ENCODE results near the gene SLC43A2.

SLC43A2 gene

GRCh38 chr17:1553354-1554266 is 75.0 kb downstream of the SLC43A2 start:
- no peak for DNase-seq (ENCODE audit: low spot score in 2 of 2)
- no peak overlapping the region for H3K4me3 ChIP-seq
- peaks cover 28% of the 10 kb centered on the region for H3K36me3 ChIP-seq (replicated peaks)
- in situ Hi-C loops (cut with MboI; ENCODE audit: low sequenced_read_pairs), result no loop called here
- H3K4me1 ChIP-seq, result no peaks in the 10 kb centered on the region
- no peaks in the 10 kb centered on the region for H3K9me3 ChIP-seq
- H3K27me3 ChIP-seq (ENCODE audit: low read depth), result no peaks in the 10 kb centered on the region

- H3K4me1 ChIP-seq, result no peaks in the 10 kb centered on the region
- in situ Hi-C loops (cut with MboI; ENCODE audit: low sequenced_read_pairs), result no loop called here
- peaks cover 35% of the 10 kb centered on the region for H3K36me3 ChIP-seq (replicated peaks)
- H3K4me3 ChIP-seq, result no peak overlapping the region
- H3K27me3 ChIP-seq (ENCODE audit: low read depth), result no peaks in the 10 kb centered on the region
- no peak for DNase-seq (ENCODE audit: low spot score in 2 of 2)
- no peaks in the 10 kb centered on the region for H3K9me3 ChIP-seq
These were observed 75.7 kb downstream of the SLC43A2 start for GRCh38 chr17:1552932-1553331.

GRCh38 chr17:1551741-1552140 is 76.9 kb downstream of the SLC43A2 start:
- Histone ChIP-seq H3K27me3 (ENCODE audit: low read depth) (no peaks in the 10 kb centered on the region), H3K4me1 (no peaks in the 10 kb centered on the region), H3K36me3 (replicated peaks) (peaks cover 36% of the 10 kb centered on the region), H3K4me3 (no peak overlapping the region), H3K9me3 (no peaks in the 10 kb centered on the region)
- no peak for DNase-seq (ENCODE audit: low spot score in 2 of 2)
- in situ Hi-C loops (cut with MboI; ENCODE audit: low sequenced_read_pairs), result no loop called here

GRCh38 chr17:1548032-1548431 is 80.6 kb downstream of the SLC43A2 start:
- no peak for DNase-seq (ENCODE audit: low spot score in 2 of 2)
- H3K4me1 ChIP-seq, result no peaks in the 10 kb centered on the region
- no peaks in the 10 kb centered on the region for H3K9me3 ChIP-seq
- H3K27me3 ChIP-seq (ENCODE audit: low read depth), result no peaks in the 10 kb centered on the region
- in situ Hi-C loops (cut with MboI; ENCODE audit: low sequenced_read_pairs), result no loop called here
- peaks cover 31% of the 10 kb centered on the region for H3K36me3 ChIP-seq (replicated peaks)
- no peak overlapping the region for H3K4me3 ChIP-seq

- in situ Hi-C loops (cut with MboI; ENCODE audit: low sequenced_read_pairs), result no loop called here
- Histone ChIP-seq H3K36me3 (replicated peaks) (peaks cover 35% of the 10 kb centered on the region), H3K9me3 (no peaks in the 10 kb centered on the region), H3K4me3 (no peak overlapping the region), H3K27me3 (ENCODE audit: low read depth) (no peaks in the 10 kb centered on the region), H3K4me1 (no peaks in the 10 kb centered on the region)
- no peak for DNase-seq (ENCODE audit: low spot score in 2 of 2)
These were observed 82.2 kb downstream of the SLC43A2 start for GRCh38 chr17:1546292-1546922.

GRCh38 chr17:1545618-1546017 is 83.0 kb downstream of the SLC43A2 start:
- DNase-seq (ENCODE audit: low spot score in 2 of 2), result no peak
- no peaks in the 10 kb centered on the region for H3K27me3 ChIP-seq (ENCODE audit: low read depth)
- in situ Hi-C loops (cut with MboI; ENCODE audit: low sequenced_read_pairs), result no loop called here
- no peaks in the 10 kb centered on the region for H3K9me3 ChIP-seq
- no peak overlapping the region for H3K4me3 ChIP-seq
- H3K4me1 ChIP-seq, result no peaks in the 10 kb centered on the region
- H3K36me3 ChIP-seq (replicated peaks), result peaks cover 42% of the 10 kb centered on the region

- DNase-seq (ENCODE audit: low spot score in 2 of 2), result no peak
- in situ Hi-C loops (cut with MboI; ENCODE audit: low sequenced_read_pairs), result no loop called here
- peaks cover 44% of the 10 kb centered on the region for H3K36me3 ChIP-seq (replicated peaks)
These were observed 86.3 kb downstream of the SLC43A2 start for GRCh38 chr17:1542316-1542715.

GRCh38 chr17:1541367-1541904 is 87.2 kb downstream of the SLC43A2 start:
- H3K9me3 ChIP-seq, result no peaks in the 10 kb centered on the region
- no peaks in the 10 kb centered on the region for H3K27me3 ChIP-seq (ENCODE audit: low read depth)
- H3K36me3 ChIP-seq (replicated peaks), result peaks cover 44% of the 10 kb centered on the region
- H3K4me3 ChIP-seq, result no peak overlapping the region
- no peak for DNase-seq (ENCODE audit: low spot score in 2 of 2)
- in situ Hi-C loops (cut with MboI; ENCODE audit: low sequenced_read_pairs), result no loop called here
- H3K4me1 ChIP-seq, result no peaks in the 10 kb centered on the region

More at GRCh38 chr17:1542316-1542715, 86.3 kb downstream of the SLC43A2 start:
- H3K4me1 ChIP-seq, result no peaks in the 10 kb centered on the region
- H3K9me3 ChIP-seq, result no peaks in the 10 kb centered on the region
- H3K4me3 ChIP-seq, result no peak overlapping the region
- no peaks in the 10 kb centered on the region for H3K27me3 ChIP-seq (ENCODE audit: low read depth)

GRCh38 chr17:1539811-1540210 is 88.8 kb downstream of the SLC43A2 start:
- H3K9me3 ChIP-seq, result no peaks in the 10 kb centered on the region
- H3K36me3 ChIP-seq (replicated peaks), result peaks cover 51% of the 10 kb centered on the region
- in situ Hi-C loops (cut with MboI; ENCODE audit: low sequenced_read_pairs), result no loop called here
- no peaks in the 10 kb centered on the region for H3K27me3 ChIP-seq (ENCODE audit: low read depth)
- no peaks in the 10 kb centered on the region for H3K4me1 ChIP-seq
- no peak overlapping the region for H3K4me3 ChIP-seq
- DNase-seq (ENCODE audit: low spot score in 2 of 2), result no peak

GRCh38 chr17:1535737-1536136 is 92.9 kb downstream of the SLC43A2 start:
- Histone ChIP-seq H3K9me3 (no peaks in the 10 kb centered on the region), H3K4me3 (no peak overlapping the region), H3K27me3 (ENCODE audit: low read depth) (no peaks in the 10 kb centered on the region), H3K4me1 (no peaks in the 10 kb centered on the region), H3K36me3 (replicated peaks) (peaks cover 52% of the 10 kb centered on the region)
- in situ Hi-C loops (cut with MboI; ENCODE audit: low sequenced_read_pairs), result no loop called here
- no peak for DNase-seq (ENCODE audit: low spot score in 2 of 2)

GRCh38 chr17:1533661-1534325 is 94.8 kb downstream of the SLC43A2 start:
- Histone ChIP-seq H3K9me3 (no peaks in the 10 kb centered on the region), H3K36me3 (replicated peaks) (peaks cover 45% of the 10 kb centered on the region), H3K27me3 (ENCODE audit: low read depth) (no peaks in the 10 kb centered on the region), H3K4me1 (no peaks in the 10 kb centered on the region), H3K4me3 (no peak overlapping the region)
- no peak for DNase-seq (ENCODE audit: low spot score in 2 of 2)
- in situ Hi-C loops (cut with MboI; ENCODE audit: low sequenced_read_pairs), result no loop called here

- H3K9me3 ChIP-seq, result no peaks in the 10 kb centered on the region
- peak in 1 of 2 experiments; percentile 51 for DNase-seq (ENCODE audit: low spot score in 2 of 2)
- in situ Hi-C loops (cut with MboI; ENCODE audit: low sequenced_read_pairs), result no loop called here
- no peaks in the 10 kb centered on the region for H3K4me1 ChIP-seq
- no peak overlapping the region for H3K4me3 ChIP-seq
- H3K27me3 ChIP-seq (ENCODE audit: low read depth), result no peaks in the 10 kb centered on the region
- H3K36me3 ChIP-seq (replicated peaks), result peaks cover 41% of the 10 kb centered on the region
These were observed 95.6 kb downstream of the SLC43A2 start for GRCh38 chr17:1532836-1533602.

GRCh38 chr17:1529863-1530262 is 98.8 kb downstream of the SLC43A2 start:
- in situ Hi-C loops (cut with MboI; ENCODE audit: low sequenced_read_pairs), result no loop called here
- H3K4me1 ChIP-seq, result no peaks in the 10 kb centered on the region
- no peak for DNase-seq (ENCODE audit: low spot score in 2 of 2)
- no peaks in the 10 kb centered on the region for H3K27me3 ChIP-seq (ENCODE audit: low read depth)
- H3K4me3 ChIP-seq, result no peak overlapping the region
- no peaks in the 10 kb centered on the region for H3K9me3 ChIP-seq
- H3K36me3 ChIP-seq (replicated peaks), result peaks cover 55% of the 10 kb centered on the region
